GM18951 (cell line): ENCODE data around the gene YIF1B.

Source experiments
- POLR2A ChIP-seq: IDR thresholded peaks from 4 replicates; pipeline ENCODE4 v1.6.1; 2011; ENCODE audit warnings: mild to moderate bottlenecking; ENCODE audit not compliant: insufficient read length, insufficient read depth; ENCODE audit errors: extremely low read depth
- in situ Hi-C: fragments of 300-500 bp; cut with MboI; formaldehyde crosslinking; loops from one replicate; pipeline ENCODE4 v1.12.0; 2022; ENCODE audit warnings: low sequenced_read_pairs, mixed read lengths, inconsistent platforms; ENCODE audit not compliant: unreplicated experiment

Gene YIF1B

DNA sequence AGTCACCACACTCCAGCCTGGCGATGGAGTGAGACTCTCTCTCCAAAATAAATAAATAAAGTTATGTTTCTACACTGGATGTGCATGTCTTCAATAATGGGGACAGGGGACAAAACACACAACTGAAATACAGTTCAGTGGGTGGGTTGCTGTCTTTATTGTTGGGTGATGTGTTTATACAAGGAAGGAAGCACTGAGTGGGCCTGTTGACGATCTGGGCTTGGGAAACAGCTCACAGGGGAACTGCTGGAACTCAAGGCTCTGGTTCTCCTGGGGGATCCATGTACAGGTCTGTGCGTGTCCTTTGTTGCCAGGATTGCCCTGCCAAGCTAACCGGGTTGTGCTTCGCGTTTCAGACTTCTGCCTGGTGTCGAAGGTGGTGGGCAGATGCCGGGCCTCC, 32.5 kb downstream of the YIF1B start:
- TF ChIP-seq POLR2A, result no peak
- in situ Hi-C loops, result no loop called here

DNA sequence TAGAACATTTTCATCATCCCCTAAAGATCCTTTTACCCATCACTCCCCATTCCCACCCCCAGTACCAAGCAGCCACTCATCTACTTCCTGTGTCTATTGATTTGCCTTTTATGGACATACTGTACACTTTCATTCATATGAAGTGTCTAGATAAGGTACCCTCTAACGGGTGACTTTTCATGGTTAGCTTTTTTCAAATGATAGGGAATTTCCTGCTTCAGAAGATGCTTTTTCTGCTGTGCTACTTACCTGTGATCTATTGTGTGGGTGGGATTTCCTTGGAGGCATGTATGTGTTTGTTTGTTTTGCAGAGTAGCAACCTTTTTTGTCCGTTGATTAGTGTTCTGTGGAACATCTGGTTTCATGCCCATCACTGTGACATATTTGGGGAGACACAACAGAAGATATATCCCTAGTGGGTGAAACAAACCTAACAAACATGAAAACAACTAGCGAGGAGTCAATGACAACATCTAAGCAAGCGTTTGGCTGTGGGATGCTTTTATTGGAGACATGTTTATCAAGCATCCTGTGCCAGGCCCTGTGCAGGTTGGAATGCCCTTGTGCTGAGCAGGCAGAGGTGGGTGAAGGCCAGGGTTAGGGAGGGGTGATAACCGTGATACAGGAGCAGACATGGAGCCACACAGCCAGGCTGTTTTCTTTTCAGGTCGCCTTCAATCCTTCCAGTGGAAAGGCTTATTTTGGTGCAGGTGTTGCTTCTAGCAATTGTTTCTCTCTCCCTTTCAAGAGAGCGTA, 33.8 kb downstream of the YIF1B start:
- in situ Hi-C loops, result no loop called here
- TF ChIP-seq POLR2A, result no peak

DNA sequence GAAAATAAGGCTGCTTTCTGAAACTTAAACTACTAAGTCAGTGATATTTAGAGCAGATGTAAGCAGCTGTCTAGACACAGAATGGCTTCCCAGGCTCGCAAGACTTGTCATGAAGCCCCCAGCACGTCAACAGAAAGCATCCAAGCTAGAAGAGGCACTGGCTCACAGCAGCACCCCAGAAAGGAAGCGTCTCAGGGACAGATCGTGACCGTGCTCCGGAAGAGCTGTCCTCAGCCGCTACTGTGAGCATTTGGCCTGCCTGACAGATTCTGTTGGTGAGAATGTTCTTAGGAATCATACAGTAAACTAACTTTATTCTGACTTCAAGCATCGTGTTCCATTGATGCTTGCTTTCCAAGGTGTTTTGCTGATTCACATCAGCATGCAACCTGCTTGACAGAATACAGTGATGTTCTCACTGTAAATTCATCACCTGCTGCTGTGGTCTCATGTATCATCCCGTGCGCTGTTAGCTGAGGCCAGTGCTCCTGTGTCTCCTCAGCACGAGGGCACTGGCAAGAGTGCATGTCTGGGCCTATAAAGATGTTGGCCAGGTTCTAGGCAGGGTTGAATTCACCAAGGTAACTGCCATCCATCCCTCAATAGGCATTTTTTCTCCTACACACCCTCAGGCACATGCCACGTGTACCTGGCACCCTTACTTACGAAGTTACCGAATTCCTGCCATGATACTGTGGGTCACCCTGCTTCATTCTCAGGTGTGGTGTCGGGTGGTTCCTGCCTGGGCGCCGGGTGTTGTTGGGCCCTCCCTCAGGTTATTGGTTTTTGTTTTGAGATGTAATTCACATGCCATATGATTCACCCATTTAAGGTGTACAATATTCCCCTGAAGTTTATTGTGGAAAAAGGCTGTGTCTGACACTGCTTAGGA, 35.5 kb downstream of the YIF1B start:
- TF ChIP-seq POLR2A, result no peak
- in situ Hi-C loops, result no loop called here

DNA sequence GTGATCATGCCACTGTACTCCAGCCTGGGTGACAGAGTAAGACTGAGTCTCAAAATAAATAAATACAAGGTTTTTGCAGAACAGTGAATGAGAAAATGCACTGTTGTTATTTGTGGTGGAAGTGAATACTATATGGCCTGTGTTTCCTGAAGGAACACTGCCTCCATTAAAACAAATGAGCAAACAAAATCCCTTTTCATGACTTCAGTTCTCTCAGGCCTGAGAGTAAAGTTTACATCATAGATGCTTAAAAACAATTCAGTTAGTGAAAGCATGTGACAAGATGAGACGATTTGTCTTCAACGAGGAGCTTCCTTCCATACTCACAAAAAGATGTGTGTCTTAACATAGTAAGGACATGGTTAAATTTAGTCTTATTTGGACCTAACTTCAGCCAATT, 37.0 kb downstream of the YIF1B start:
- in situ Hi-C loops, result no loop called here
- TF ChIP-seq POLR2A, result no peak

DNA sequence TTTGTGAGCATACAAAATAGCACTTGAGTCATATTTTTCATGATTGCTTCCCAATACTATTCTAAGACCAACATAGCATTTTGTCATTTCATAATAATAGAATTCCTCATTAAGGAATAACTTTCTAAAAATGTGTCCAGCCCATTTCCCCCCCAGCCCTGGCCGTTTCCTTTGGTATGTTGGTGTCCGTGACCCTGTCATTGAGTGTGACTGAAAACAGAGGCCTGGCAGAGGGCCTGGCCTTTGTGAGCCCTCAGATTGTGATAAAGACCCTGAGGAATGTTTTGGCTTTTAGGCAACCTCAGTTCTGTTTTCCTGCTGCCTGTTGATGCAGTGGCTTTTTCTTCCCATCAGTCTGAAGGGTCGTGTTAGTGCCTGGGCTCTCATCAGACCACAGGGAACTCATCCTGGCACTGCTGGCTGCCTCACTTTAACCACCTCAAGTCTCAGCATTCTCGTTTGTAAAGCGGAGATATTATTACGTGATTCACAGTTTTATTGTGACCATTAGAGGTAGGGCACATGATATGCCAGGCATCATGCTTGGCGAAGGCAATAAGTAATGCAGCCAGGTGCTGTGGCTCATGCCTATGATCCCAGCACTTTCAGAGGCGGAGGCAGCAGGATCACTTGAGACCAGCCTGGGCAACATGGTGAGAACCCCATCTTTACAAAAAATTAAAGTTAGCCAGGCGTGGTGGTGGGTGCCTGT, 37.6 kb downstream of the YIF1B start:
- in situ Hi-C loops, result no loop called here
- no peak for TF ChIP-seq POLR2A

DNA sequence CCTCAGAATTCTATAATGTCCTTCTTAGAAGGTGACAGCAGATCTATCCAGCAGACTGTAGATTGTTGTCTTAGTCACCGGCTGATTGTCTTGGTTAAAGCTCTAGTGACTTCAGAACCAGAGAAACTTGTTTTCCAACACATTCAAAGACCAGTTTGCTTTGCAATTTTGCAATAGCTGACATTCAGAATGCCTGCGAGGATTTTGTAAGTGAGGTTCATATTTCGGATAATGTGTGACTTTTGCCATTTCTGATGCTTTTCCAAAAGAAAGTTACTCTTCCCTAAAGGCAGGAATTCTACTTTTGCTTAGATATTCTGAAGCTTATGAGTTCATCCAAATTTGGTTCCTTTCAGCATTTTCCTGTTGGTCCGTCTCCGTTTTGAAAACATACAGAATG, 38.2 kb downstream of the YIF1B start:
- TF ChIP-seq POLR2A, result no peak
- in situ Hi-C loops, result no loop called here

DNA sequence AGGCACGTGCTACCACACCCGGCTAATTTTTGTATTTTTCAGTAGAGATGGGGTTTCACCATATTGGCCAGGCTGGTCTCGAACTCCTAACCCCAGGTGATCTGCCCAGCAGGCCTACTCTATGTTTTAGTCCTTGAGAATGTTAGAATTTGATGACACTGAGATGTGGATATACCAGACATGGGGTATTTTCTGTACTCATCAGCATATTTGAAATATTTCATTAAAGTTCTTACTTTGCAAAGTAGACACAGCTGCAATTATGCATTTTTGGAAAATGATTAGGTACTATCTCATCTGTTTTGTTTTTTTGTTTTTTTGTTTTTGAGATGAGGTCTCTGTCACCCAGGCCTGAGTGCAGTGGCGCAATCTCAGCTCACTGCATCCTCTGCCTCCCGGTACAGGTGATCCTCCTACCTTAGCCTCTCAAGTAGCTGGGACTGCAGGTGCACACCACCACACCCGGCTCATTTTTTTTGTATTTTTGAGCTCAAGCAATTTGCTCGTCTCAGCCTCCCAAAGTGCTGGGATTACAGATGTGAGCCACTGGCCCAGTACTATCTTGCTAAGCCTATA, 38.7 kb downstream of the YIF1B start:
- in situ Hi-C loops, result no loop called here
- no peak for TF ChIP-seq POLR2A

DNA sequence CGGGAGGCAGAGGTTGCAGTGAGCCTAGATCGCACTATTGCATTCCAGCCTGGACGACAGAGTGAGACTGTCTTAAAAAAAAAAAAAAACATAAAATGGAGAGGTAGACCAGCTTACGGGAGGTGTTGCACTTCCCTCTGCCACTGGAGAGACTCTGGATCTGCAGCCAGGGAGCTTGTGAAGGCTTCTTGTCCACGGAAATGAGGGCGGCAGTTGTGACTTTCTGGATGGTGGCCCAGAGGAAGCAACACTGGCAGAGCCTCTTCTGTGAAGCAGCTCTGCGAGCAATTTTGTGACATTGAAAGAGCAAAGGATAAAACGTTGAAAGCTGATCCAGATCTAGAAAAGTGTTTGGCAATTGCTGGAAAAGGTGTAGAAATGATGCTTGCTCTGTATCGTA, 41.0 kb downstream of the YIF1B start:
- in situ Hi-C loops, result no loop called here
- no peak for TF ChIP-seq POLR2A

DNA sequence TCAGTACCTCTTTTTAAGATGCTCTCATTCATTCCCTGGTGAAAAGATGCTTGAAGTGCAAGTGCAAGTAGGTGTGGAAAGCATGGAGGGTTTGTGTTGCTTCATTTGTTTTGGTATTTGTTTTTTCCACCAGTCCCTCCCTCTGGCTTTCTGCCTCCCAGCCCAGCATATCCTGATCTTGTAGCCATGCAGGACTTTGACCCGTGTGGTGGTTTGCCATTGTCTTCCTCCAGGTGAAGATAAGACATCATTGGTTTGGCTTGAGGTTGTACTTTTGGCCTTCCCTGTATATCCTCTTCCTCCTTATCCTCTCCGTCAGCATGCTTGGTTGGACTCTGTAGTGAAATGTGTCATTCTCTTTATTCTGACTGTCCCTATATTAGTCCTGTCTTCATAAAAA, 42.2 kb downstream of the YIF1B start:
- no peak for TF ChIP-seq POLR2A
- in situ Hi-C loops, result no loop called here

DNA sequence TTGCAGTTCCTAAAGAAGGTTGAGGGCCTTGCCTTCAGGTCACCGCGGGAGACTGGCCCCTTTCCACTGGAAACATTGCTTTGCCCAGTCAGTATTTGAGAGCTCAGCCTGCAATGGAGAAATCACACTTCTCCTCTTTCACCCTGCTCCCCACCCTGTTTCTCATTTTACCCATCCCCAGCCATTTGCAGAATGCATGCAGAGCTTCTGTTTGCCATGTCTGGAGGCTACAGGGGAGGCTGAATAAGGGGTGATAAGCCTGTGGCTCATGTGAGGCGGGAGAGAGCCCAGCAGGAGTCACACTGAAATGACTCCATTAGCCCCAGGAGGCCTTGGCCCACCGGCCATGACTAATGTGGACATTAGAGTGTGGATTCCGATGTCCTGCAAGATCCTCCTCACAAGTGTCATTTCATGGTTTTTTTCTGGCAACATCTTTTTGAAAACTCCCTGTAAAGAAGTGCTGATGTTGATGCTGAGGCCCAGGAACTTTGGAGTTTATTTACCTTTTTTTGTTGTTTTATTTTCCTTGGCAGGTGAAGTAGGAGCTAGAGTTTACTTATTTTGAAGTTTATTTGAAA, 45.1 kb downstream of the YIF1B start:
- TF ChIP-seq POLR2A, result no peak
- in situ Hi-C loops, result no loop called here

DNA sequence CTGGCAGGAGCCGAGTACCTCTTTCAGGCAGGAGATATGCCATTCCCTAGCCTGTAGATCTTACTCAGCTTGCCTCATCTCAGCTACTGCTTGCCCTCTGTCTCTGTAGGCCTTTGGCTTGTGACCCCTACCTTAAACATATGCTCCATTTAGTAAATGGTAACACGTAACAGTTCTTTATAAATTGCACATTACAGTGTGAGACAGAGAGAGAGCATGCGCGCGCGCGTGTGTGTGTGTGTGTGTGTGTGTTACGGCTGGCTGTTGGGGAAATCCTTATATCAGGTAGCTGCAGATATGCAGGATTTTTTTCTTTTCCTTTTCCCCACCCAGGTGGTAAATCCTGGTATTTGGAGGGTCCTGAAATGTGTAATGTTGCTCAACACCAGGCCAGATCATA, 47.2 kb downstream of the YIF1B start:
- TF ChIP-seq POLR2A, result no peak
- in situ Hi-C loops, result no loop called here

DNA sequence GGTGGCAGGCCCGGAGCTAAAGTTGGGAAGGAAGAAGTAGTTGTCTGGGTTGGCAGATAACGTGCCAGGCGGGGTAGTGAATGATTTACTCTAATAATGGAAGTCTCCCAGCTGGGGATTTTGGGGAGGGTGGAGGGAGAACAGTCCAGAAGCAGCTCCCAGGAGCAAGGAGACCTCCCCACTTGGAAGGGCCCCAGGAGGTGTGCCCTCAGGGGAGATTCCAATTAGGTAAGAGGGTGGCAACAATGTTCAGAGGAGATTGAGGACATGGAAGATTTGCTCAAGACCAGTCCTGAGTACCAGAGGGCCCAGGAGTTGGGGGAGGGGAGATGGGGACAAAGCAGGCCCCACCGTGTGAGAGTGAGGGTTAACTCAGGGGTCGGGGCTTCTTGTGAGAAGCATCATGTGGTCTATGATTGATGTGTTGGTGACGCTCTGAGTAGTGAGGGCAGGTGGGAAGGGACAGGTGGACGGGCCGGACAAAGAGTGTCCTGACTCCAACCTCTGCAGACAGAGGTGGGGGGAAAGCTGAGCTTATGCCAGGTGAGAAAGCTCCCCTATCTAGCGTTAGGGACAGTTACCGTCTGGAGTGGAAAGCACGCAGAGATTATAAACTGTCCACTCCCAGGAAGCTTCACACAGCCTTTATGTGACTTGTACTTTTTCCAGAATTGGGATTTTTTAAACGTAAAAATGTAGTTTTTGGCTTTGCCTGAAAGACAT, 47.8 kb downstream of the YIF1B start:
- no peak for TF ChIP-seq POLR2A
- in situ Hi-C loops, result no loop called here
